Measurements from ENCODE around the gene FBXO9. TPM values are rescaled to one million over a fixed set of nuclear protein-coding genes. Genes with fewer than 3 reads are reported as not detected.

The FBXO9 gene
- total RNA-seq, 1 donor from 2014 or later = 80.2 TPM

DNA sequence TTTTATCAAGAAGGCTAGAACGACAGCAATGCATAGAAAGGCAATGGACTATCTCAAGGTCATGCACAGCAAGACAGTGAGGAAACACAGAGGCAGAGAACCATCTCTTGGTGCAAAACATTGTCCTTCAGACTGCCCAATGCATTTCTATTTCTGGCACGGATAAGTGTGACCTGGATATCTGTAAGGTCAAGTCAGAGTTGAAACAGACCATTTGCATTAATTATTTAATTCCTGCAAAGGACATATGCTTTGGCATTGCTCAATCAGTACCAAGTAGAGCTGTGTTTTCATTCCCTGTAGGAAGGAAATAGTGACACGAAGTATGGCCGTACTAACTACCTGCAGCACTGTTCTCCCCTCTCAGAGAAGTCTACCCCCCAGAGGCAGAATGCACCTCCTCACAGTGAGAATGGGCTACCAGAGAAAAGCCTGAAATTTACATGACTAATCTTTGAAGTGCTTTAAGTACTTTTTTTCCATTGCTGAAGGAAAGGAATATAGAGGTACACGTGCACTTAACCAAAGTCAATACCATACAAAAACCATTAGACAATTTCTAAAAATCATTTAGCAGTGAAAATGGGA is 38.0 kb upstream of the FBXO9 start:
- no peak overlapping the region for H3K27ac ChIP-seq (ENCODE audit: low read depth, low read length)
- no peaks in the 10 kb centered on the region for H3K9me3 Mint-ChIP-seq (ENCODE audit: unreplicated experiment)
- no peak overlapping the region for H2AFZ ChIP-seq (ENCODE audit: low read depth, low read length)
- no peaks in the 10 kb centered on the region for H3K27me3 ChIP-seq (ENCODE audit: insufficient read depth, low read length)
- DNase-seq (ENCODE audit: low read depth) = no peak
- H3K27me3 Mint-ChIP-seq (ENCODE audit: low read depth, unreplicated experiment) = no peaks in the 10 kb centered on the region
- H3K4me2 ChIP-seq (ENCODE audit: low read length) = no peak overlapping the region
- H4K20me1 ChIP-seq (ENCODE audit: insufficient read depth, low read length) = no peaks in the 10 kb centered on the region
- FAIRE-seq = no peak
- no peak overlapping the region for H3K4me3 ChIP-seq (ENCODE audit: insufficient read depth, low read depth, low read length)
- no peak overlapping the region for H3K27ac Mint-ChIP-seq (ENCODE audit: unreplicated experiment)
- H3K36me3 ChIP-seq (ENCODE audit: insufficient read depth, low read length) = peaks cover 26% of the 10 kb centered on the region
- no peaks in the 10 kb centered on the region for H3K4me1 ChIP-seq (ENCODE audit: insufficient read depth, low read length)
- H3K79me2 ChIP-seq (ENCODE audit: insufficient read depth, low read length) = no peaks in the 10 kb centered on the region
- no peak overlapping the region for H3K4me3 Mint-ChIP-seq (ENCODE audit: unreplicated experiment)
- no peak overlapping the region for H3K9ac ChIP-seq (ENCODE audit: low read length)
- no peaks in the 10 kb centered on the region for H3K9me3 ChIP-seq (ENCODE audit: insufficient read depth, low read depth, low read length)
- no peaks in the 10 kb centered on the region for H3K4me1 Mint-ChIP-seq (ENCODE audit: low read depth, unreplicated experiment)
- TF ChIP-seq EZH2 (IDR thresholded peaks at IDR 0.05; ENCODE audit: insufficient read depth, low read length) = no peak
- TF ChIP-seq, protein P1, sequence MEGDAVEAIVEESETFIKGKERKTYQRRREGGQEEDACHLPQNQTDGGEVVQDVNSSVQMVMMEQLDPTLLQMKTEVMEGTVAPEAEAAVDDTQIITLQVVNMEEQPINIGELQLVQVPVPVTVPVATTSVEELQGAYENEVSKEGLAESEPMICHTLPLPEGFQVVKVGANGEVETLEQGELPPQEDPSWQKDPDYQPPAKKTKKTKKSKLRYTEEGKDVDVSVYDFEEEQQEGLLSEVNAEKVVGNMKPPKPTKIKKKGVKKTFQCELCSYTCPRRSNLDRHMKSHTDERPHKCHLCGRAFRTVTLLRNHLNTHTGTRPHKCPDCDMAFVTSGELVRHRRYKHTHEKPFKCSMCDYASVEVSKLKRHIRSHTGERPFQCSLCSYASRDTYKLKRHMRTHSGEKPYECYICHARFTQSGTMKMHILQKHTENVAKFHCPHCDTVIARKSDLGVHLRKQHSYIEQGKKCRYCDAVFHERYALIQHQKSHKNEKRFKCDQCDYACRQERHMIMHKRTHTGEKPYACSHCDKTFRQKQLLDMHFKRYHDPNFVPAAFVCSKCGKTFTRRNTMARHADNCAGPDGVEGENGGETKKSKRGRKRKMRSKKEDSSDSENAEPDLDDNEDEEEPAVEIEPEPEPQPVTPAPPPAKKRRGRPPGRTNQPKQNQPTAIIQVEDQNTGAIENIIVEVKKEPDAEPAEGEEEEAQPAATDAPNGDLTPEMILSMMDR (IDR thresholded peaks at IDR 0.05; ENCODE audit: insufficient read depth, low read depth, low read length) = no peak
- peaks cover 7% of the 10 kb centered on the region for H3K36me3 Mint-ChIP-seq (ENCODE audit: low read depth, unreplicated experiment)

DNA sequence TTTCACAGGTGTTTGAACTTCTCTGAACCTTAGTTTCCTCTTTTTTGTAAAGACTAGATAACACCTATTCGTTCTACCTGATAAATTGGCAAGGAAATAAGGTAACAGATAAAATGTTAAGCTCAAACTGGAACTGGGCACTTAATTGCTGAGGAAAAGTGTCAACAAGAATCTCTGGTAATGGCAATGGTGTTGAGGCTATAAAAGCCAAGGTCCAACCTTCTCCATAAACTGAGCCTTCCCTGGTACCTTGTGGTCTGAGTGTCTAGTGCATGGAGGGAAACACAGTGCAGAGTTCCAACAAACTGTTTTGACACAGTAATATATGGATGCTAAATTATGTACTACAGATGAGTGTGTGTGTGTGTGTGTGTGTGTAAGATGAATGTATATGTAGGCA is 36.7 kb upstream of the FBXO9 start:
- H2AFZ ChIP-seq (ENCODE audit: low read depth, low read length) = no peak overlapping the region
- no peak for TF ChIP-seq EZH2 (IDR thresholded peaks at IDR 0.05; ENCODE audit: insufficient read depth, low read length)
- TF ChIP-seq, protein P1 (IDR thresholded peaks at IDR 0.05; ENCODE audit: insufficient read depth, low read depth, low read length) = no peak
- no peaks in the 10 kb centered on the region for H3K27me3 Mint-ChIP-seq (ENCODE audit: low read depth, unreplicated experiment)

DNA sequence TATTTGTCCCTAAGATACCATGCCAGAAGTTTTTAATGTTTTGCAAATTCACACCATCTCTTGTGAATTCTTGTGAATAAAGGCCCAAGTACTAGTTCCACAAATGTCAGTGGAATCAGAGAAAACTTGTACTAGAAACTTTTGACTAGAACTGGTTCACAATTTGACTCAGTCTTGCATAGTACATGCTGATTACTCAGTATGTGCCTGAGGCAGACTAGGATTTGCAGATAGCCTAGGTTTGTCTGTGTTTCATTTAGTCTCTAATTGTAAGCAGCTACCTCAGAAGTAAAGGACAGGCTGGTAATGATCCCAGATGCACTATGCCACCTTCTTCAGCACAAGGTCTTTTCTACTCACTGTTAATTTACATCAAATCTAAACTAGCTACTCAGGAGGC is 35.9 kb upstream of the FBXO9 start:
- no peak for FAIRE-seq
- Mint-ChIP-seq H3K36me3 (ENCODE audit: low read depth, unreplicated experiment) (peaks cover 6% of the 10 kb centered on the region), H3K4me1 (ENCODE audit: low read depth, unreplicated experiment) (peaks cover 15% of the 10 kb centered on the region), H3K27ac (ENCODE audit: unreplicated experiment) (no peak overlapping the region), H3K27me3 (ENCODE audit: low read depth, unreplicated experiment) (no peaks in the 10 kb centered on the region), H3K4me3 (ENCODE audit: unreplicated experiment) (no peak overlapping the region), H3K9me3 (ENCODE audit: unreplicated experiment) (no peaks in the 10 kb centered on the region)
- H2AFZ ChIP-seq (ENCODE audit: low read depth, low read length) = no peak overlapping the region
- no peaks in the 10 kb centered on the region for H3K9me3 ChIP-seq (ENCODE audit: insufficient read depth, low read depth, low read length)
- no peak overlapping the region for H3K9ac ChIP-seq (ENCODE audit: low read length)
- no peak overlapping the region for H3K4me2 ChIP-seq (ENCODE audit: low read length)
- H3K79me2 ChIP-seq (ENCODE audit: insufficient read depth, low read length) = no peaks in the 10 kb centered on the region
- no peaks in the 10 kb centered on the region for H3K4me1 ChIP-seq (ENCODE audit: insufficient read depth, low read length)
- H3K36me3 ChIP-seq (ENCODE audit: insufficient read depth, low read length) = peaks cover 26% of the 10 kb centered on the region
- H3K27ac ChIP-seq (ENCODE audit: low read depth, low read length) = no peak overlapping the region
- DNase-seq (ENCODE audit: low read depth) = no peak
- no peaks in the 10 kb centered on the region for H4K20me1 ChIP-seq (ENCODE audit: insufficient read depth, low read length)
- H3K27me3 ChIP-seq (ENCODE audit: insufficient read depth, low read length) = no peaks in the 10 kb centered on the region
- H3K4me3 ChIP-seq (ENCODE audit: insufficient read depth, low read depth, low read length) = no peak overlapping the region
- TF ChIP-seq, protein P1 (IDR thresholded peaks at IDR 0.05; ENCODE audit: insufficient read depth, low read depth, low read length) = no peak

More for the DNA sequence above, 36.7 kb upstream of the FBXO9 start:
- H3K36me3 ChIP-seq (ENCODE audit: insufficient read depth, low read length) = peaks cover 26% of the 10 kb centered on the region
- no peaks in the 10 kb centered on the region for H3K4me1 ChIP-seq (ENCODE audit: insufficient read depth, low read length)
- no peak overlapping the region for H3K27ac ChIP-seq (ENCODE audit: low read depth, low read length)
- H3K36me3 Mint-ChIP-seq (ENCODE audit: low read depth, unreplicated experiment) = peaks cover 9% of the 10 kb centered on the region
- H3K4me2 ChIP-seq (ENCODE audit: low read length) = no peak overlapping the region
- no peaks in the 10 kb centered on the region for H3K27me3 ChIP-seq (ENCODE audit: insufficient read depth, low read length)
- H3K4me3 ChIP-seq (ENCODE audit: insufficient read depth, low read depth, low read length) = no peak overlapping the region
- H3K9me3 Mint-ChIP-seq (ENCODE audit: unreplicated experiment) = no peaks in the 10 kb centered on the region
- no peak overlapping the region for H3K9ac ChIP-seq (ENCODE audit: low read length)
- no peak overlapping the region for H3K27ac Mint-ChIP-seq (ENCODE audit: unreplicated experiment)
- H3K4me3 Mint-ChIP-seq (ENCODE audit: unreplicated experiment) = no peak overlapping the region
- FAIRE-seq (no peak), DNase-seq (ENCODE audit: low read depth) (no peak)
- peaks cover 11% of the 10 kb centered on the region for H3K4me1 Mint-ChIP-seq (ENCODE audit: low read depth, unreplicated experiment)
- H3K9me3 ChIP-seq (ENCODE audit: insufficient read depth, low read depth, low read length) = no peaks in the 10 kb centered on the region
- no peaks in the 10 kb centered on the region for H3K79me2 ChIP-seq (ENCODE audit: insufficient read depth, low read length)
- no peaks in the 10 kb centered on the region for H4K20me1 ChIP-seq (ENCODE audit: insufficient read depth, low read length)
